GM19023 (cell line): Measurements from ENCODE around the gene STRADA.

Source experiments
- ATAC-seq: cut with Tn5 transposase; IDR thresholded peaks from one replicate; pipeline ENCODE4 v1.9.1; 2021; ENCODE audit warnings: mild to moderate bottlenecking, moderate library complexity; ENCODE audit not compliant: unreplicated experiment

Gene STRADA

DNA sequence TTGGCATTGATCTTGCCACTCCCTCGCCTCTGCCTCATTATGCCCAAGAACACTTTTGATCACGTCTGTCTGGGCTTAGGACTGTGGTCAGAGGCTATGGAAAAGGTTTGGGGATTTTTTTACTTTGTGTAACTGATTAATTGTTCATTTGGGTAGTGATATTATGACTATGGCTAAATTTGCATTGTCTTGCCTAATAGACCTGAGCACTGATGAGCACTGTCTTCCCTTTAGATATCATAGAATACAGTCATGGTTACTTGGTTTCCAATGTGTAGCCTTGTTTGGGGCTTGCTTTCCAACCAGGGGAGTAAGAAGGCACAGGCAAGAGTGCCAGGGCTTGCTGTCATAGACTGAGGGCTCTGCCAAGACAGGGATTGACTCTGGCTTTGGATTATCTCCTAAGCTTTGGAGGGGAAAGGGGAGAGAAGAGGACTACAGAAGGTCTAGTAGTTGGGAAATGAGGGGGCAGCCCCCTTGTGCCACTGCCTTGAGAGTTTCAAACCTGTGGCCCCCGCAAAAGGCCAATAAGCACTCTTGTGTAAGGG is 55.4 kb downstream of the STRADA start:
- no peak for ATAC-seq

DNA sequence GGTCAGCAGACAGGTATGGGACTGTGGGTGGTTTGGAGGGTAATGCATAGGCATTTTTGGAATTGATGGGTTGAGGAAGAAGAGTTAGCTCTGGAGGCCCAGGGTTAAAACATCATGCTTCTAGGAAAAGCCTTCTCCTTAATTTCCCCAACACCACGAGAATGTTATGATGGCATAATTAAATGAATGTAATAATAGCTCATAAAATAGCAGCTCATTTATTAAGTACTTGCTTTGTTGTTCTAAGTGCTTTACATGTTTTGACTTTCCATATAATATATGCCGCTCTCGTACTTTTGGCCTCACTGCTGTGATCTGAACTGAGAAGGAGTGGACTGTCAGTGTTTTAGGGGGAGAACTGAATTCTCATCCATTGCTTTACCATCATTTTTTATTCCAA is 56.0 kb downstream of the STRADA start:
- no peak for ATAC-seq

DNA sequence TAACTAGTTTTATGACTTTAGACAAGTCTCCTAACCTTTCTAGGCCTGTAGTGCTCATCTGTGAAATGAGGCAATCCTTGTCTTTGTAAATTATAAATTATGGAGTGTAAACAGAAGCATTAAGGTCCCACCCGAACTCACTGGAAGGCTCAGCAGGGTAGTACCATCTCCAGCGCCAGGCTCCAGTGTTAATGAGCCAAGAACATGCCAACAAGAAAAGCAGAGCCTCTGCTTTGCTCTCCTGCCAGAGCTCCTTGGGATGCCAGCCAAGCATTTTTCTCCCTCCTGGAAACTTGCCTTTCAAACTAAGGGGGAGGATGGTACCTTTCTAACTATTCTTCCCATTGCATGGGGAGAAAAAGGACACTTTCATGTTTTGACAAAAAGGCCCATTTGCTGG is 56.6 kb downstream of the STRADA start:
- no peak for ATAC-seq

DNA sequence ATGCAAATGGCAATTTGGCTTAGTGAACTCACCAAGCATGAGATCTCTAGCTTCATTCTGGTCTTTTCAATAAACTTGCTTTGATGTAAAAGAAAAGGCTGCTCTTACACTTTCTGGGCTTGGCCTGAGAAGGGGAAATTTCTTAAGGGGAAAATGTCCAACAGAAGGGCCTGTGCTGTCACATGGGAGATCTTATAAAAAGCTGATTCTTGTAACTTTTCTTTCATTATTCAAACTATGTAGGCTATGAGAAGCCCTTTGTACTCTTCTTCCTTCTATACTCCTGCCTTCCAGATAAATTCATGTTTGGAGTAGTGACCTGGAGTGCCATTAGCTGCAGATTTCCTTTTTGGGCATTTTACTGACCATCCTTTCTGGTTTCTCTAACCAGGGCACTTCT is 58.6 kb downstream of the STRADA start:
- no peak for ATAC-seq

DNA sequence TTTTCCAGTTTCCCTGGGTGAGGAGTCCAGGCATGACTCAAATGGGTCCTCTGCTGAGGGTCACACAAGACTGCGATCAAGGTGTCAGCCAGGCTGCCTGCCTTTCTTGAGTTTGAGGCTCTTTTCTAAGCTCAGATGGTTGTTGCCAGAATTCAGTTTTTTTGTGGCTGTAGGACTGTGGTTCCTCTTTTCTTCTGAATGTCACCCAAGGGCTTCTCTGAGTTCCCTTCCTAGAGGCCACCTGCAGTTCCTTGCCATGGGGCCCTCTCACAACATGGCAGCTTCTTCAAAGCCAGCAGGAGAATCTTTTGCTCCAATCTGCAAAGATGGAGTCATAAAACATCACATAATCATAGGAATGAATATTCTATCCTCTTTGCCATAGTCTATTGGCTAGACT is 59.2 kb downstream of the STRADA start:
- no peak for ATAC-seq

DNA sequence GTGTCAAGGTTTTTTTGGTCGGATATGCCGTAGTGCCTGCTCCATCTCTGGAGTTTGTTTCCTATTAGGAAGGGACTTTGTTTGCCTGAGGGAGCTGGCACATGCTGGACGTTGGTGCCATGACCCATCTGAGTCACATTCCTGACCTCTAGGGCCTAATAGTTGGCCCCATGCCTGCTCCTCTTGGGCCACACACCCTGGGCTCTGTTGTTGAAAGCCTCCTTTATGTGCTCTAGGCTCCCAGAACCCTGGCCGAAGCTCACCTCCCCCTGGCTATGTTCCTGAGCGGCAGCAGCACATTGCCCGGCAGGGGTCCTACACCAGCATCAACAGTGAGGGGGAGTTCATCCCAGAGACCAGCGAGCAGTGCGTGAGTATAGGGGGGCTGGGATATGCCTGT is 60.1 kb downstream of the STRADA start:
- ATAC-seq: no peak

DNA sequence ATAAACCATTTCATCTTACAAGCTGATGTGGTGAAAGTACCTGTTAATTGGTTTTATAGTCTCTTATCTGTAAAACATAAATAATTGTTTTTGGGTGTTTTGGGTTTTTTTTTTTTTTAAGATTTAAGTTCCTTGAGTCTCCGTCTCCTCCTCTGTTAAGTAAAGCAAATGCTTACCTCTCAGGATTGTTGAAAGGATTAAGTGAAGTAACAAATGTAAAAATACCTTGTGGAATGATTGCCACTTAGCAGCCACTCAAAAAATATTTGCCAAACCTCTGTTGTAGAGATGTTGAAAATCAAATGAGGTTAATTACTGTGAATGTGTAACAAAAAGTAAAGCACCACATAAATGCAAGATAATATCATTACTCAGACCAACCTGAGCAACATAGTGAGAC is 60.9 kb downstream of the STRADA start:
- no peak for ATAC-seq

DNA sequence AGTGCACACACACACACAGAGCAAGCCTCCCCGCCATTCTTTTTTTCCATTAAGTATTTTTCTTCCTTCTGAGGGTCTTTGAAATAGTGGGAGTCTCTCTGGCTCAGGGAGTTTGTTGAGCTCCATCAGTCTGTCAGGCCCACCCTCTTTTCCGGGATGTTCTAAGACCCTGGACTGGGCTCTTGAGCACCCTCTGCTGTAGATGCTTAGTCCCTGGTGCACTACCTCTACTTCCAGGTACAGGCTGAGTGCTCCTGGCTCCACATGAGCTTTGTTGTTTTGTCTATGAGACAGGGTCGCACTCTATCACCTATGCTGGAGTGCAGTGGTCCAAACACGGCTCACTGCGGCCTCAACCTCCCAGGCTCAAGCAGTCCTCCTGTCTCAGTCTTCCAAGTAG is 62.4 kb downstream of the STRADA start:
- no peak for ATAC-seq

DNA sequence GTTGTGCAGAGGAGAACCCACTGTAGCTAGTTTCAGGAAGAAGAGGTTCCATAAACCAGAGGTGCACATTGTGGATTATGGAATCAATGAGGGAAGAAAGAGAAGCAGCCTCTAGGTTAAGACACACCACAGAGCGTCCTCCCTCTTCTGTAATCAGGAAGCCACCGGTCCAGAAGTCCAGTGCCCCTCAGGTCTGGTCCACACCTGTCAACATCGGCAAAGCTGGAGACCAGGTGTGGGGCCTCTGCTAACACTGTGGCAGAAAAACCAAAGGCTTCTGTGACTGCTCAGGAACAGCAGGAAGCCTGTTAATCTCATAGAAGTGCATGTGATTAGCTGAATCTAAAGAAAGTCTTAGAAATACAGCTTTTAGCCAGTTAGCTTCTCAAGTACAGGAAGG is 65.0 kb downstream of the STRADA start:
- ATAC-seq: no peak

DNA sequence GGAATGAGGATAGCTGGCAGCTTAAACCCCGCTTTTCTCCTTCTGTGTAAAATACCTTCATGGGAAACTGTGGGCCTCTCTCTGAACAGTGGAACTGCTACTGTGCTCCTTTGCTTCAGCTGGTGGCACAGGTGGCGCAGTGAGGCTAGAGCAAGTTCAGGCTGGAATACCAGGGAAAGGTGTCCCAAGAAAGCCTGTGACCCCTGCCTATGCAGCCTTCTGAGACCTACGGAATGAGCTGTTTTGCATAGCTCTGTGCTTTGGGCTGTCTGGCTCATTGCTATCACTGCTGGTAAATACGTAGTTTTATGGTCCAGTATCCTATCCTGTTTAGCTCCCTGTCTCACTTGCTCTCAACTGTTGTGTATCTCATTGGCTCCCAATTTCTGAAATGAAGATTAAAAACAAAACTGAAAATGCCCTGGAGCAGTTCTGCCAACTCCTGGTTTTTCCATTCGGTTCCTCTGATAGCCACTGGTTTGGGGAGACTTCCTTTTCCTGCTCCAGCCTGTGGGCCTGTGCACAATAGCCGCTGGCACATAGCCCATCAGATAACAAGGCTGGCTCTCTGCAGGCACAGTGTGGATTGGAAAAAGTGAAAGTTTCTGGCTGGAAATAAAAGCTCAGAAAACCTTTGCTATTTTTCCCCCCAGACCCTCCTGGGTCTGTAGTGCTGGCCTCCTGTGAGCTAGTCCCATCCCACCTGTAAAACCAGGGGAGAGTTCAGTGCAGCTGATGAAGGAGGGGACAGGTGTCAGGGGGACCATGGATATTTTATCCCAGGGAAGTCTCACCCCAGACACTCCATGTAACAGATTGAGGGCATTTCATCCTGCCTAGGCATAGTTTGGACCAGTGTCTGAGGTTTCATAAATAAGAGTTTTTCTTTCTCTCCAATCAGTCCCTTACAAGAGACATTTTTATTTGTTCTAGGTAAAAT is 65.7 kb downstream of the STRADA start:
- no peak for ATAC-seq

DNA sequence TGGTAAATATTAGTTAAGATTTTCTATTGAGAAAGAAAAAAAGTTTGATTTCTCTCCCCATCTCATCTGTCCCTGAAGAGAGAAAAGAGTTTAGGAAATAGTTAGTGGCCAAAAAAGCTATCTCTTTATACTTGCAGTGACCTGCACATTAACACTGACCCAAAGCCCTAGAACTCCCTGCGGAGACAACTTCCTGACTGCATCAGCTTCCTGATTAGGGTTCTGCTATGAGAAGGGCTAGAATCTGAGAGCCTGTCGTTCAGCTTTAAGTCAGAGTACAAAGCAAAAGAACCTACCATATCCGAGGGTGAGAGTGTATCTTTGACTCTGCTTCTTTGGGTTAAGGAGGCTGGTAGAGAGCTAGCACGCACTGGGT is 66.4 kb downstream of the STRADA start:
- no peak for ATAC-seq

DNA sequence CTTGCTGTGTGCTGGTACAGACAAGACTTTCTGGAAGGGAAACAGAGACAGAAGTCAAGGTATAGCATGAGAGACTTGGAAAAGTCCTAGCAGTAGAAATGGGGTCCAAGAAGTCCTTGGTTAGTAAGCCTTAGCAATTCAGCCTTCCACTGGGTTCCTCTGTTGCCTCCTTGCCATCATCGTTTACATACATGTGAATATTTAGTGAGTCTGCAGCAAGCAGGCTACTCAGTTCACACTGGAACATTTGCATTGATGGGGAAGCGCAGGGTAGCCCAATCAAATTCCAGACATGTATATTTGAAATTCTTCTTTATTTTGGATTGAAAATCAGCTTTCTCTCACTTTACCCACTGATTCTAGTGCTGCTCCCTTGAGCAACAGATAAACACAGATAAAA is 68.7 kb downstream of the STRADA start:
- no peak for ATAC-seq

DNA sequence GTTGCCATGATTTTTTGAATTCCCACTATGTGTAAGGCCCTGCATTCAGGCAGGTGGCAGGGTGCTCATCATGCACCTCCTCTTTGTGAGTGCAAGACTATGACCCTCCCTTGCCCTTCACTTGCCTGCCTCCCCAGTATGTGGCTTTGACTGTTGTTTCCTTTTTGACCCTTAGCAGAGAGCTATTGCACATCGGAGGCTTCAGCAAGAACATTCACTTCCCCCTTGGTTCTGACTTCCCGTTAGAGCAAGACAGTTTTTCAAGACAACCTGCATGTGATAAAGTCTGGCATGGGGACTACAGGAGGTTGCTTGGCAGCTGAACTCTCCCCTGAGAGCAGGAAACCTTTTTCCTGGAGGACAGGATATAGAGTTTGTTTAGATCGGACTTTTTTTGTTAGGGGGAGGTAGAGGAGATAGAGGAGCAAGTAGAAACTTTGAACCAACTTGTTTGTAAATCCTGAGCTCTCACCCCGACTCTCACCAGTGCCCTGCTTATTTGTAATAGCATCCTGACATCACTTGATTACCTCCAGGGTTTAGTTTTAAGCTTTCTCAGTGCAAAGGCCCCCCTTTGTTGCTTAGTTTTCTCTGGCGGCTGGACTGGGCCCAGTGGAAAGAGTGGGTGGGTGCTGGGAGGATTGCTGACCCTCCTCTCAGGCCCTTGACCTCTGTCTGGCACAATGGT is 75.9 kb downstream of the STRADA start:
- ATAC-seq: no peak

DNA sequence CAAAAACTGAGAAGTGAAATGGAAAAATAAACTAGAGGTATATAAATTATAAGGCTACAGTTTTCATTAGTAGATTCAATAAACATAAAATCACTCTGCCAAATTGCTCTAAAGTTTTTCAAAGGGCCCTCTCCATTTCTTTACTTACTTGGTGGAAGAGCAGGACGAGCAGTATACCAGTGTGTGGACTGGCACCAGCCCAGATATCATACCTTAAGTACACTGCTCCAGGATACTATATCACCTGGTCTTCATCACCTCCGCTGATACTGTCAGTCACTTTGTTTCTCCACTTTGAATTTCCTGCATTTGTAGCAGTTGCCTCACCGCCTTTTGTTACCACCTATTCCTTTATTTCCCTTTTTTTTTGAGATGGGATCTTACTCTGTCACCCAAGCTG is 81.7 kb downstream of the STRADA start:
- no peak for ATAC-seq

DNA sequence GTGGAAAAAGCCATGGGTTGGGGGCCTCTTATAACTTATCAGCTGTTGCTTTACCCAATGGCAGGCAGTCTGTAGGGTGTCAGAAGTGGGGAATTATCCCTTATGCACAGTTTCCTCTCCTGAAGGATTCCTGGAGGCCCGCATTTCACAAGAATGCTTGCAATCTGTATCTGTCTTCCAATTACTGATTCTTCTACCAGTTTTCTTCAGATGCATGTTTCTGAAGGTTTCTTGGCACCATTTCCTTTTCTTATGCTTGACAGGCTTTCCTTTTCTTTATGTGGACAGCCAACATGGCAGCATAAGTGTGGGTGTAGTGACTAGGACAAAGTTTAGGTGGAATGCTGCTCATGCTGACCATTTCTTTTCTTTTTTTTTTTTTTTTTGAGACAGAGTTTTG is 83.2 kb downstream of the STRADA start:
- no peak for ATAC-seq

DNA sequence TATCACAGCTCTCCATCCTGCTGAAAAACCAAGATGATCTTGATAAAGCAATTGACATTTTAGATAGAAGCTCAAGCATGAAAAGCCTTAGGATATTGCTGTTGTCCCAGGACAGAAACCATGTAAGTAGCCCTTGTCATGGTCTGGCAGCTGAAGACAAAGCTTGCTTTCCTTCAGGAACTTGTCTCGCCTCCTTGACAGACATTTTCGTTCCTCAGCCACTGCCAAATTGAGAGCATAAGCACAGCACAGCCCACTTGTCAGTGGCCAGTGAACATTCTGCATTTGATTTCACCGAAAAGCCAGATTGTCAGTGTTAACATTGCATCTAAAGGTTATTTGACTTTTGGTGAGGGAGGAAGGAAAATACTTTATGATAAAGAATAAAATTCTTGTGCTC is 83.8 kb downstream of the STRADA start:
- ATAC-seq: no peak

DNA sequence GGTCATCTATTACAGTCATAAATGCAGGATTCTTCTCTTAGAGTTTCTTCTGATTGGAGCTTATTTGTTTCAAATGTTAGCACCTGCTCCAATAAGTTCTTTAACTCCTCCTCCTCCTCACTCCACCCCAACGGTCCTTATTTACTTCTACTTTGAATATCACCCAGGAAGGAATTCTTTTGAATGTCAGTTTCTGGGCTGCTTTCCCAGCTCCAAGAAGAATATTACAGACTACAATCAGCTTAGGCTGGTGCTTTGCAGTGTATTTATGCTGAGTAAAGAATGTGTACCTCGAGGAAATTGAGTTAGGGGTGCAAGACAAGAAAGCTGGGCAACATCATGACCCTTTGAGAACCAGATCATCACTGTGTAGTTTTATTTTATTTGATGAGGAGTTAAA is 88.5 kb downstream of the STRADA start:
- ATAC-seq: no peak
